Measurements from ENCODE around the gene PAAF1. TPM values are rescaled to one million over a fixed set of nuclear protein-coding genes. Genes with fewer than 3 reads are reported as not detected.
"Not testable (repeated sequence)": the region's sequence is repeated elsewhere in the genome, so short reads cannot be mapped to it uniquely, and the experiment has no call there.

PAAF1 gene
- total RNA-seq, 1 donor from 2014 or later, result 36.3 TPM

DNA sequence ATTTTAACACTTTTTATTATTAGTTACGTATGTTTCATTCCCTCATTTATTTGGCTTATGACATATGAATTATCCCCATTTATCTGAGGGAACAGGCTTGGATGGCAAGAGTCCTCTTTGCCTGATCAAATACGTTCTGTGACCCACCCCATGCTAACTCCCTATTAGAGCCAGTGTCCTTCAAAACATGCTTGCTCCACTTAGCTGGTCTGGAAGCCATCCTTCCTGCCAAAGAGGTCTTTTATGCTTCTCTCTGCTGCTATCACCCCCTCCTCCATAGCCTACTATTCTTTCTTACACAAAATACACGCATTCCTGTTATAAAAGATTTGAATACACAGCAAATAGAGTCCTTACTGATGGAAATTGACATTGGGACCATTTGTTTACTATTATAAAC, 6.5 kb upstream of the PAAF1 start:
- Histone ChIP-seq H3K4me1 (peaks cover 0 to 2% of the 10 kb centered on the region in 2 donors), H3K27me3 (no peaks in the 10 kb centered on the region), H3K36me3 (peaks cover 12 to 35% of the 10 kb centered on the region in 2 donors), H3K9me3 (no peaks in the 10 kb centered on the region), H3K4me3 (no peak overlapping the region), H3K27ac (no peak overlapping the region)
- DNase-seq (ENCODE audit: low spot score in 2 of 2), result no peak
- intact Hi-C loops (cut with DNase I), result loop anchor here (10.0 kb wide), 1 partner anchor 1645 kb away; the partner anchor contains the start of gene INPPL1
- TF ChIP-seq, protein P1, sequence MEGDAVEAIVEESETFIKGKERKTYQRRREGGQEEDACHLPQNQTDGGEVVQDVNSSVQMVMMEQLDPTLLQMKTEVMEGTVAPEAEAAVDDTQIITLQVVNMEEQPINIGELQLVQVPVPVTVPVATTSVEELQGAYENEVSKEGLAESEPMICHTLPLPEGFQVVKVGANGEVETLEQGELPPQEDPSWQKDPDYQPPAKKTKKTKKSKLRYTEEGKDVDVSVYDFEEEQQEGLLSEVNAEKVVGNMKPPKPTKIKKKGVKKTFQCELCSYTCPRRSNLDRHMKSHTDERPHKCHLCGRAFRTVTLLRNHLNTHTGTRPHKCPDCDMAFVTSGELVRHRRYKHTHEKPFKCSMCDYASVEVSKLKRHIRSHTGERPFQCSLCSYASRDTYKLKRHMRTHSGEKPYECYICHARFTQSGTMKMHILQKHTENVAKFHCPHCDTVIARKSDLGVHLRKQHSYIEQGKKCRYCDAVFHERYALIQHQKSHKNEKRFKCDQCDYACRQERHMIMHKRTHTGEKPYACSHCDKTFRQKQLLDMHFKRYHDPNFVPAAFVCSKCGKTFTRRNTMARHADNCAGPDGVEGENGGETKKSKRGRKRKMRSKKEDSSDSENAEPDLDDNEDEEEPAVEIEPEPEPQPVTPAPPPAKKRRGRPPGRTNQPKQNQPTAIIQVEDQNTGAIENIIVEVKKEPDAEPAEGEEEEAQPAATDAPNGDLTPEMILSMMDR (IDR thresholded peaks at IDR 0.05), result no peak

DNA sequence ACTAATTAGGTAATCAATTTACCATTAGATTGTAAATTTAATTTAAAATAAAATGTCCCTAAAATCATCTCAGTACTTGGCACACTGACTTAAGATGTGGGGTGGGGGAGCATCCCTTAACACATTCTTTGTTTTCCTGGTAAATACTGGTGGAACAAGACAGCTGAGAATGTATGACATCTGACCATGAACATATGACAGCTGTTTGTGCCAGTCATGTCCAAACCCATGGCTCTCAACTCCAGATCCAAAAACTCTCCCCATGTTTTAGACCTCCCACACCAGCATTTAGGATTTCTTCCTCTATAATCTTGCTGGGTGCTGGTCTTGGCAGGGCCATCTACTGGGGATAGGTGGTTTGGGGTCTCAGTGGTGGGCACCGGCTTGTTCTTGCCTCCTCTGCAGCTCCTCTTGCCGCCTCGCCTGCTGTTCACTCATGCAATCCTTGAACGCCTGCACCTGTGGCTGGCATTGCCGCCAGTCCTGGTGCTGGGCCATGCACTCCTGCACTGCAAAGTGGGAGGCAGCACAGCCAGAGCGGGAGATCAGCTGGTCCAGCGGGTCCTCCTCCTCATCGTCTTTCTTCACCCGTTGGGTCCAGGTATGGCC, 3.9 kb upstream of the PAAF1 start:
- H3K27ac ChIP-seq, result no peak overlapping the region
- H3K27me3 ChIP-seq, result no peaks in the 10 kb centered on the region
- H3K4me1 ChIP-seq, result peaks cover 3 to 15% of the 10 kb centered on the region in 2 donors
- H3K4me3 ChIP-seq, result no peak overlapping the region
- peaks cover 10 to 31% of the 10 kb centered on the region in 2 donors for H3K36me3 ChIP-seq
- TF ChIP-seq, protein P1 (IDR thresholded peaks at IDR 0.05), result no peak
- no peak for DNase-seq (ENCODE audit: low spot score in 2 of 2)
- intact Hi-C loops (cut with DNase I), result loop anchor here (10.0 kb wide), 1 partner anchor 1648 kb away; the partner anchor contains the start of gene INPPL1
- H3K9me3 ChIP-seq, result no peaks in the 10 kb centered on the region

DNA sequence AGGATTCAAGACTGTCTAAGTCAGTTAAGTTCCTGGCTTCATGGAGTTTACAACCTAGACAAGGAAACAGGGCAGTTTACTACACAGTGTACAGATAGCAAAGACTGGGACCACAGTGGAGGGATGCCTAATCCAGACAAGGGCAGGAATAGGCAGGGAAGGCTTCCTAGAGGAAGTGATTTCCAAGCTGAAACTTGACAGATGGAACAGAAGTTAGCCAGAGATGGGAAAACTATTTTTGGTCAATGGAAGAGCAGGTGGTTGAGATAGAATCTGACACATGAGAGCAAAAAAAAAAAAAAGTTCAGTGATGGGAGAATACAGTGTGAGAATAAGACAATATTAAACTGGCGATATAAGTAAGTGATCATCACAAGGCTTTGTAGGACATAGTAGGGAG, 1.4 kb upstream of the PAAF1 start:
- Histone ChIP-seq H3K27ac (no peak overlapping the region), H3K27me3 (no peaks in the 10 kb centered on the region), H3K4me3 (peak overlapping the region in 1 of 2 donors; percentile 86), H3K9me3 (no peaks in the 10 kb centered on the region), H3K4me1 (peaks cover 3 to 15% of the 10 kb centered on the region in 2 donors), H3K36me3 (peaks cover 10 to 31% of the 10 kb centered on the region in 2 donors)
- intact Hi-C loops (cut with DNase I), result loop anchor here (5.0 to 10.0 kb wide), 2 partner anchors 88 to 1651 kb away; partner anchors contain the start of genes INPPL1 and MRPL48
- DNase-seq (ENCODE audit: low spot score in 2 of 2), result no peak
- TF ChIP-seq, protein P1 (IDR thresholded peaks at IDR 0.05), result no peak

DNA sequence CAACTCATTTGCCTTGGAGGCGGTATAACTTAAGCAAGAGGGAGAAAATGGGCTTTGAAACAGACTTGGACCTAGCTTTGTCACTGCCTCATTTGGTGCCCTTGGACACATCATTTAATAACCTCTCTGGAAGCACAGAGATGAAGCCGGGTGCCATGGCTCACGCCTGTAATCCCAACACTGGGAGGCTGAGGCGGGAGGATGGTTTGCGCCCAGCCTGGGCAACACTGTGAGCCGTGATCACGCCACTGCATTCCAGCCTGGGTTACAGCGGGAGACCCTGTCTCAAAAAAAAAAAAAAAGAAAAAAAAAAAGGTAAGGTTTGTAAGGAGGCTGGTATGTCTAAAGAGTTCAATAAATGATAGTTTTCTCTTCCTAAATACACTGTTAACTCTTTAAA, 959 bp upstream of the PAAF1 start:
- no peak for DNase-seq (ENCODE audit: low spot score in 2 of 2)
- H3K4me3 ChIP-seq, result peak overlapping the region; percentile 73 to 86
- H3K36me3 ChIP-seq, result peaks cover 10 to 31% of the 10 kb centered on the region in 2 donors
- no peaks in the 10 kb centered on the region for H3K27me3 ChIP-seq
- intact Hi-C loops (cut with DNase I), result loop anchor here (1.0 to 10.0 kb wide), 5 partner anchors 89 to 1651 kb away; partner anchors contain the start of genes C2CD3, INPPL1, MRPL48 and PPME1
- TF ChIP-seq, protein P1 (IDR thresholded peaks at IDR 0.05), result no peak
- H3K27ac ChIP-seq, result peak overlapping the region; percentile 82 to 86
- H3K9me3 ChIP-seq, result no peaks in the 10 kb centered on the region
- H3K4me1 ChIP-seq, result peaks cover 3 to 15% of the 10 kb centered on the region in 2 donors

DNA sequence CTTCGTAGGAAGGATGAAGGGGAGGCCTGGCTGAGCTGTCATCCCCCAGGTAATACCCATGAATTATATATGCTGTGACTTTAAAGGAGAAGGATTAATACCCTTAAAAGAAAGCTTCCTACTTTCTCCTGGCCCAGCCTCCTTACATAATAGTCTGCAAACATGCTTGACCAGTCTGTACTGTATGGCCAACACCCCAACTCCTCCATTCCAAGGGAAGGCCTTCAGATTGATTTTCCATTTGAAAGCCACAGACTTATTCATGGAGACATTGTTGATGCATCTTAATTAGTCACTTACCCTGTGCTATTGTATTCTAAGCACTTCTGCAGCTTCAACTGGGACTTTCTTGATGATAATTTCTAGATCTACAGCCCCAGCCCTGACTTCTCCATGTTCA, 2.0 kb downstream of the PAAF1 start:
- TF ChIP-seq, protein P1 (IDR thresholded peaks at IDR 0.05), result no peak
- no peaks in the 10 kb centered on the region for H3K9me3 ChIP-seq
- no peak for DNase-seq (ENCODE audit: low spot score in 2 of 2)
- peaks cover 1 to 4% of the 10 kb centered on the region in 2 donors for H3K36me3 ChIP-seq
- no peaks in the 10 kb centered on the region for H3K27me3 ChIP-seq
- H3K4me1 ChIP-seq, result peaks cover 3 to 15% of the 10 kb centered on the region in 2 donors
- intact Hi-C loops (cut with DNase I), result loop anchor here (5.0 to 10.0 kb wide), 2 partner anchors 91 to 1654 kb away; partner anchors contain the start of genes INPPL1 and MRPL48
- H3K27ac ChIP-seq, result no peak overlapping the region
- no peak overlapping the region for H3K4me3 ChIP-seq

DNA sequence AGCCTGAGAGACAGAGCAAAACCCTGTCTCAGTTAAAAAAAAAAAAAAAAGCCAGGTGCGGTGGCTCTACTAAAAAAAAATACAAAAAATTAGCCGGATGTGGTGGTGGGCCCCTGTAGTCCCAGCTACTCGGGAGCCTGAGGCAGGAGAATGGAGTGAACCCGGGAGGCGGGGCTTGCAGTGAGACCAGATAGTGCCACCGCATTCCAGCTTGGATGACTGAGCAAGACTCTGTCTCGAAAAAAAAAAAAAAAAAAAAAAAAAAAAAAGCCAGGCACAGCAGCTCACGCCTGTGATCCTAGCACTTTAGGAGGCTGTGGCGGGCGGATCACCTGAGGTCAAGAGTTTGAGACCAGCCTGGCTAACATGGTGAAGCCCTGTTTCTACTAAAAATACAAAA, 3.6 kb downstream of the PAAF1 start:
- H3K4me3 ChIP-seq; H3K36me3 ChIP-seq; H3K9me3 ChIP-seq; DNase-seq (ENCODE audit: low spot score in 2 of 2); H3K27me3 ChIP-seq; H3K27ac ChIP-seq; intact Hi-C loops (cut with DNase I): not testable (repeated sequence)
- peaks cover 3 to 12% of the 10 kb centered on the region in 2 donors for H3K4me1 ChIP-seq
